ENCODE results near the gene SPO11.

The SPO11 gene

GRCh38 chr20:57371363-57371762, 41.8 kb downstream of the SPO11 start:
- TF ChIP-seq CTCF (IDR thresholded peaks at IDR 0.05; ENCODE audit: low read depth, low read length) = no peak
- no peak for DNase-seq (ENCODE audit: extremely low read depth, low read depth)

GRCh38 chr20:57372157-57372556, 42.6 kb downstream of the SPO11 start:
- DNase-seq (ENCODE audit: extremely low read depth, low read depth) = no peak
- TF ChIP-seq CTCF (IDR thresholded peaks at IDR 0.05; ENCODE audit: low read depth, low read length) = no peak

GRCh38 chr20:57372581-57373350, 43.2 kb downstream of the SPO11 start:
- TF ChIP-seq CTCF (IDR thresholded peaks at IDR 0.05; ENCODE audit: low read depth, low read length) = no peak
- DNase-seq (ENCODE audit: extremely low read depth, low read depth) = no peak

DNA sequence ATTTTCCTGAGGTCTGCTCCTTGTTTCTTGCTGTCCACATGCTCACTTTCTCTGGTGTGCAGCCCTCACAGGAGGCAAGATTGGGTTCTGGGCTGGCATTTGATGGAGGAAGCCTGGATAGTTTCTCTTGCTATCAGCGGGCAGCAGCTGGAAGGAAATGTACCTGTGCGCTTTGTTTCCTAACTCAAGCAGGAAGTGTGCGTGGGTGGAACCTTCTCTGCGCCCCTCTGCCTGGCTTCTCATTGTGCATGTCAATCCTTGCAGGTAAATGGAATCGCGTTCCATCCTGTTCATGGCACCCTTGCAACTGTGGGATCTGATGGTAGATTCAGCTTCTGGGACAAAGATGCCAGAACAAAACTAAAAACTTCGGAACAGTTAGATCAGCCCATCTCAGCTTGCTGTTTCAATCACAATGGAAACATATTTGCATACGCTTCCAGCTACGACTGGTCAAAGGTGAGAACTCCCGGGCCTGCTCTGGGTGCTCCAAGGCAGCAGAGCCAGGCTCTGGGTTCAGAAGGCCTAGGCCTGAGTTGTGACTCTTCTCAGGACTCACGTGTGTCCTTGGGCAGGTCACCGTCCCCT, 44.8 kb downstream of the SPO11 start:
- TF ChIP-seq CTCF (IDR thresholded peaks at IDR 0.05; ENCODE audit: low read depth, low read length) = no peak
- no peak for DNase-seq (ENCODE audit: extremely low read depth, low read depth)

- DNase-seq (ENCODE audit: extremely low read depth, low read depth) = no peak
Measured at GRCh38 chr20:57374931-57375651, 45.5 kb downstream of the SPO11 start.

GRCh38 chr20:57375652-57376230, 46.1 kb downstream of the SPO11 start:
- no peak for DNase-seq (ENCODE audit: extremely low read depth, low read depth)
- TF ChIP-seq CTCF (IDR thresholded peaks at IDR 0.05; ENCODE audit: low read depth, low read length) = no peak

More at GRCh38 chr20:57374931-57375651, 45.5 kb downstream of the SPO11 start:
- no peak for TF ChIP-seq CTCF (IDR thresholded peaks at IDR 0.05; ENCODE audit: low read depth, low read length)
